IPS DF 19.7 (cell line): ENCODE results near the gene RAPGEF5.

ENCODE experiments used
- DNase-seq: peaks from one replicate; pipeline ENCODE4 v3.0.0-alpha.2; 2013; ENCODE audit warnings: low read depth, low spot score

The RAPGEF5 gene

GRCh38 chr7:22378199-22378980 lies 21.4 kb upstream of the RAPGEF5 start:
- no peak for DNase-seq

DNA sequence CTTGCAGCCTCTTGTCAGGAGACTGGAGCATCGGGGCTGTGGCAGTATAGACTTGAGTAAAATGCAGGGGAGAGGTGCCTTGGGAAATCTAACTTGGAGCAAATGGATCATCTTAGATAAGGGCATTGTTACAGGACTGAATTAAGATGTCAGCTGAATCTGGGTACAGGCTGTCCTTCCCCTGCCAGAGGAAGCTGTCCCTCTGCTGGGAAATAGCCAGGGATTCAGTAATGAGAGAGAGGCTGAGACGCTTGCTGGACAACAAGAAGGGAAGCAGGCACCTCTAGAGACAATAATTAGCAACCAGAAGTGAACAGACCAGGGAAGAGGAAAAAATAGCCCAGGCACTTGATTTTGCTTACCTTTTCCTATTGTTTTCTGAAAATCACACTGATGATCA lies 20.7 kb upstream of the RAPGEF5 start:
- no peak for DNase-seq

- DNase-seq = no peak
Observed at GRCh38 chr7:22375359-22376048, 18.6 kb upstream of the RAPGEF5 start.

DNA sequence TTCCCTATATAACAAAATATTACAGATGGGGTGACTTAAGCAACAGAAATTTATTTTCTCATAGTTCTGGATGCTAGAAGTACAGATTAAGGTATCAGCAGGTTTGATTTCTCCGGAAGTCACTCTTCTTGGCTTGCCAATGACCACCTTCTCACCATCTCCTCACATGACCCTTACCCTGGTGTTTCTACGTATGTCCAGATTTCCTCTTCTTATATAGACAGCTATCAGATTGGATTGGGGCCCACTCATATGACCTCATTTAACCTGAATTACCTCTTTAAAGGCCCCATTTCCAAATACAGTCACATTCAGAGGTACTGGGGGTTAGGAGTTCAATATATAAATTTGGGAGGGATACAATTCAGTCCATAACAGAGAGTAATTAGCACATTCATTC lies 17.0 kb upstream of the RAPGEF5 start:
- DNase-seq = no peak

DNA sequence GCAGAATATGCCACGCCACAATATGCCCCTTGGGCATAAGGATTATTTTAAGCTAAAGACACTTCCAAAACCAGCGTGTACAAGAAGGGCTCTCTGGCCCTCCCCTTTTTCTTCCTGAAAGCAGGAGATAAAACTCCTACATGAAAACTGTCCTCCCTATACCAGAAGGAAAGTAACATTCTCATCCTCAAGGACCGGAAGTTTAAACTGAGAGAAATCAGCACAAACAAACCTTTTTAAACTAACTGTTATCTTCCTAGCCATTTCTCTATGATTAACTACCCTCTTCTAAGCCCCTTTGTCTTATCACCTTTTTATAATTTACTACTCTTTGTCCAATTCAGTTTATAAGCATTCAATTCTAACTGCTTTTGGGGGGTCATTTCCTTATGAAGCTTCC lies 16.4 kb upstream of the RAPGEF5 start:
- DNase-seq = no peak

DNA sequence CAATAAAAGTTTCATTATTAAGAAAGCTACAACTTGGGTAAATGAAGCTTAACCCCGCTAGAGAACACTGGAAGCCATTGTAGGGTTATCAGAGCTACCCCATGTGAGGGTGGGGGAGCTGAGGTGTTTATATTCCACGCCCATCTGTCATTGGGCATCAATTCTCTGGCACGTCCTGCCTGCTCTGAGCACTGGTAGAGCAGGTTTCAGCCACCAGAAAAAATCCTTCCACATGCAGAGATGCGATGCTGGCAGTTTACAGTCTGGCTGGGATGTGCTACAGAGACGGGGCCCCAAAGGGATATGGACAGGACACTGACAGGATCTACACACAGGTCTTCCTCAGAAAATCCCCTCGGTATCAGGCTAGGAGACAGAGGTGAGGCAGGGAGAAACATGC lies 15.9 kb upstream of the RAPGEF5 start:
- DNase-seq = no peak

DNA sequence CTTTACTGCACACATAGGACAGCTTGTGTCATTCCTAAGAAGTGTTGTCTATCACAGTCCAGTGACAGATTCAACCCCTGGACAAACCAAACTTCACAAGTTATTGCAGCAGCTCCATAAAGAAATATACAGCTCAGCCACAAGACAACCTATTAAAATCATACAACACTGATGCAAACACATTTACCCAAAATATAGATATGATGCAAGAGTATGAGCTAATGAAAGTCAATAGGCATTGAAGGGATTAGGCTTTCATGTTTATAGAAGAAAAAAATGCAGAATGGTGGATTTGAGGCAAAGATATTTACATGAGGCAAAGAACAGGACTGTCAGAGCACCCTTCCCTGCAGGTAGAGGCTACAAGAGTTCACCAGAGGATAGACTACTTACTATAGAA lies 14.9 kb upstream of the RAPGEF5 start:
- no peak for DNase-seq

DNA sequence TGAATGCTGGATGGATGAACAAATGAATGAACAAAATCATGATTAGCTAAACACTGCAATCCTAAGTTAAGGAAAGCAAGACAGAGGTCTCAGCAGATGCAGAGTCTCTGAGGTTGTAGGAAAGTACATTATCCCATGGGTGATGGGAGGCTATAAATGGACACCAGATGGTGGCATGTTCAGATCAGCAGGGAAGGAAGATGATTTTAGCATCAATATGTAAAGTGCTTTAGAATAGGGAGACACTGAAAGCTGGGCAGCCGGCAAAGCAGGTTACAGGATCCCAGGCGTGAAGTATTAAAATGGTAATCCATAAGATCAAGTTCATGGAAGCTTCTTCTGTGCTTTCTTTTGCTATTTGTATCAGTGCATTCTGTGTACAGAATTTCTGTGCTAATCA lies 7.9 kb upstream of the RAPGEF5 start:
- DNase-seq = no peak

DNA sequence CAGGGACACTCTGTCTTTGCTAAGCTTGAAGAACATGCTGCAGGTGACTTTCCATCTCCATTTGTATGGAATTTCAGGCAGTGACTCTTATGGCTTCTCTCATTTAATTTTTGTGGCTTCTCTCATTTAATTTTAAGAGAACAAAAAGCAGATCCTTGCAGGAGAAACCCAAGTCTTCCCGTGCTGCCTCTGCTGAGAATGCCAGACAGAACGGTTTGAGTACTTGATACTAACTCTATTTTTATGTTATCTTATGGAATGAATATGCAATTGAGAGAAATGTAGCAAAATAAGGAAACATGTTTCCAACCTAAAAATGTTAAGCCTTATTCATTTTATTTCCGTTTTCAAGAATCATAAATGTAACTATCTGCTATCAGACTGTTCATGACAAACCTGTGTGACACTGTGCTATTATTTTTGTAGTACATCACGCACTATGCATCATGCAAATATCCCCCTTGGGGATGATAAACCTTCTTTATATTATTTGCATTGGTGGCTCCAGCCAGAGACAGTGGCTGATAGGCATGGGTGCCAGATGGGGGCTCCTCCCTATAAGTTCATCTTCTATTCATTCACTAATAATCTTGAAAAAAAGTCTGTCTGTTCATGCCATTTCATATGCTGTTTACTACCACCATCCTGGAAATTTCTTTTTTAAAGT lies 6.9 kb upstream of the RAPGEF5 start:
- DNase-seq = no peak

- no peak for DNase-seq
Observed at GRCh38 chr7:22361795-22362194, 4.8 kb upstream of the RAPGEF5 start.

GRCh38 chr7:22361320-22361719 lies 4.4 kb upstream of the RAPGEF5 start:
- DNase-seq = no peak

DNA sequence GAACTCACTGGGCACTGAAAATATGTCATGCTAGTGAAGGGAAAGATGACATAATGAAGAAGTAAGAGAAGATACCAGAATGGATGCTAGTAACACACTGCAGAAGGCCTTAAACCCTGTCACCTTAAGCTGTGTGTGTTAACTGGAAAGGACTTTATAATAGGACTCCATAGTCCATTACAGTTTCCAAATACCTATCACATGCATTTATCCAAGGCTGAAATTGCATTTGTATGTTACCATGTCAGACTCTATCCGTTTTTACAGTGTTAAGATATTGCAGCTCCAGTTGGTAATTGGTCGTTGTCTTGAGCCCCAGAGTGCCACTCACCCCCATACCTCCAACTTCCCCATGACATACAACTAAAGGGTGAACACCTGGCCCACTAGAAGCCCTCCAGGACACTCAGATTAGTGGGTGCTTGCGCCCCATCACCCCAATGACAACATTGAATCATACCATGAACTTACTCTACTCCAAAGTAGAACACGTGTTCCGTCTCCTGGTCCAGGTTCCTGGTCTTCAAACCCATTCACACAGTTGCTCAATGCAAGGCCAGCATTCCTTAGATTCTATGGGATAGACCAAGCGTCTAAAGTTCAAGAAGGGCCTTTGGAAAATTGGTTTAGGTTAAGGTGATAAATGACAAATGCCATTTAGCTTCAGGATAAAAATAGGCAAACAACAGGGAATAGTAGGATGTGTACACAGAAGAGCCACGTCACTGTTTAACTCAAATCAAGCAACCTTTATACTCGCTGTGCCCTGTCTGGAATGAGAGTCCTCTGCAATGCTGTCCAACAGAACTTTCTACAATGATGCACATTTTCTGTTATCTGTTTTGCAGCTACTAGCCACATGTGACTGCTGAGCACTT lies 2.1 kb upstream of the RAPGEF5 start:
- DNase-seq = no peak

- DNase-seq = no peak
Observed at GRCh38 chr7:22357311-22358175, 589 bp upstream of the RAPGEF5 start.

GRCh38 chr7:22356010-22356691 lies 803 bp downstream of the RAPGEF5 start:
- no peak for DNase-seq

DNA sequence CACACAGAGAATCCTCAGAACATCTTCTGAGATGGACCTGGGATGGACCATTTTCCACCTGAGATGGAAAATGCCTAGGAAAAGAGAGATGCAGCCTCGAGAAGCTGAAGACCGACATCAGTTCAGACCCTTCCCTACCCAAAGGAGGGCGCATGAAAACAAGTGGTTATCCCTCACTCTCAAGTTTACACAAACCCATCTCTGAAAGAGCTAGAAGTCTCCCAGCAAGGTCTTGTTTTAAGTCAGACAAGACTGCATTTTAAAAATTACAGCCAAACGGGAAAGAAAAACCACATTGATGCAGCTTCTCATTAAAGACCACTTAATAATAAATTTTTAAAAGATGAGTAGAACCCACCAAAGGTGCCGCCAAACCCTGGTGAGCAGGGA lies 1.3 kb downstream of the RAPGEF5 start:
- no peak for DNase-seq

- DNase-seq = no peak
Observed at GRCh38 chr7:22354462-22354861, 2.5 kb downstream of the RAPGEF5 start.

- no peak for DNase-seq
Observed at GRCh38 chr7:22352887-22353286, 4.1 kb downstream of the RAPGEF5 start.

DNA sequence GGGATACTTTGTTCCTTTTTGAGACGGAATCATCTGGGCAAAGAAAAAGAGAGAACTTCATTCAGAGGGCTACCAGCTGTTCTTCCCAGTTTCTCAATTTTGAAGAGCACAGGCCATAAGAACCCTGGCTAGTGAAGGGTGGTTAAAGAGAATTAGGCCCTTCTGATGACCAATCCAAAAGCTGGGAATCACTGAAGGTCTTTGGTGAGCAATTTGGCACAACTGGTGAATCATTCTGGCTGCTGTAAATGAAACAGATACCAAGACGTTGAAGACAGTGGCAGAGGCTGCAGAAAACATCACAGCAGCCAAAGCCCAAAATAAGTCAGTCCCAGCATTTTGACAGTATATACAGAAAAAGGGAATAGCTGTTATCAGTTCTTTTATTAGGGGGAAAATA lies 5.1 kb downstream of the RAPGEF5 start:
- DNase-seq = no peak

DNA sequence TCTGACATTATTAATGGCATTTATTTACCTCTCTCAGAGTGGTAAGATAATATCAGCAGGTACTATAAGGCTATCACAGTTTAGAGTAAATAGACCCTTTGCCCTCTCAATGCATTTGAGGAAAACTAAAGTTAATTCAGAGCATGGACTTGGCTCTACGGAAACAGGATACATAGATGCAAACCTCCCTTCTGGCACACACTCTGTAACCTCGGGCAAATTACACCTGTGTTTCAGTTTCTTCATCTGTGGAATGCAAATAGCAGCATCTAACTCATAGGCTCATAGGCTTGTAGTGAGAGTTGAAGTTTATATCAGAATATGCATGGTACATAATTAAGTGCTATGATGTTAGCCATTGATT lies 5.6 kb downstream of the RAPGEF5 start:
- DNase-seq = no peak
